Measurements from ENCODE around the gene TOMM70.
"Not testable (repeated sequence)": the region's sequence is repeated elsewhere in the genome, so short reads cannot be mapped to it uniquely, and the experiment has no call there.

Gene TOMM70

DNA sequence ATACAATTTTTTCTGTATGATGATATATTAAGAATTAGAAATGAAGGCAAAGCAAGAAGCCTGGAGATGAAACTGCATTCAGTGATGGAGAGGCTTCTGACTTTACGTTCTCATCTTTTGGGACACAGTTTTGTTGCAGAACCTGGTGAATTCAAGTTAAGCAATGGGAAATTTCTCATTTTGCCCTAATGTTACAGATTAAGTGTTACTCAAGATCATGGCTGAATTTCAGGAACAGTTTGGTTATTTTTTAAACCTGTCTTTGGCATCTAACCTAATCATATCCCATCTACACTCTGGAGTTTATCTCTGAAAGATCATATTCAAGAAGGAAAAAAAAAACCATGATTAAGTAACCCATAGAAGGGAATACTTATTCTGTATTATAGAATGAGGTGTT lies 60.4 kb downstream of the TOMM70 start:
- Histone ChIP-seq H3F3A (ENCODE audit: insufficient read depth, low read length) (no peaks in the 10 kb centered on the region), H3K9me2 (replicated peaks; ENCODE audit: insufficient read depth, low read length) (no peaks in the 10 kb centered on the region), H4K20me1 (ENCODE audit: insufficient read depth, low read length) (no peaks in the 10 kb centered on the region), H3K36me3 (replicated peaks; ENCODE audit: insufficient read depth, low read length) (no peaks in the 10 kb centered on the region; the same call in 1 of the 2 replicates), H3K27me3 (replicated peaks; ENCODE audit: insufficient read depth, low read length) (no peaks in the 10 kb centered on the region), H3K4me1 (ENCODE audit: low read length) (0 out of 2 replicates have a peak, but pooled peaks cover 1% of the 10 kb centered on the region), H3K4me3 (ENCODE audit: low read length) (no peak overlapping the region), H2AFZ (ENCODE audit: low read length) (no peak overlapping the region), H3K27ac (ENCODE audit: low read length) (no peak overlapping the region), H3K9me3 (replicated peaks; ENCODE audit: insufficient read depth, low read length) (no peaks in the 10 kb centered on the region), H3K4me2 (ENCODE audit: low read depth, low read length) (no peak overlapping the region), H3K9ac (ENCODE audit: low read length) (no peak overlapping the region), H3K79me2 (ENCODE audit: low read length) (0 out of 2 replicates have a peak, but pooled peaks cover 3% of the 10 kb centered on the region)
- TF ChIP-seq, protein P1, sequence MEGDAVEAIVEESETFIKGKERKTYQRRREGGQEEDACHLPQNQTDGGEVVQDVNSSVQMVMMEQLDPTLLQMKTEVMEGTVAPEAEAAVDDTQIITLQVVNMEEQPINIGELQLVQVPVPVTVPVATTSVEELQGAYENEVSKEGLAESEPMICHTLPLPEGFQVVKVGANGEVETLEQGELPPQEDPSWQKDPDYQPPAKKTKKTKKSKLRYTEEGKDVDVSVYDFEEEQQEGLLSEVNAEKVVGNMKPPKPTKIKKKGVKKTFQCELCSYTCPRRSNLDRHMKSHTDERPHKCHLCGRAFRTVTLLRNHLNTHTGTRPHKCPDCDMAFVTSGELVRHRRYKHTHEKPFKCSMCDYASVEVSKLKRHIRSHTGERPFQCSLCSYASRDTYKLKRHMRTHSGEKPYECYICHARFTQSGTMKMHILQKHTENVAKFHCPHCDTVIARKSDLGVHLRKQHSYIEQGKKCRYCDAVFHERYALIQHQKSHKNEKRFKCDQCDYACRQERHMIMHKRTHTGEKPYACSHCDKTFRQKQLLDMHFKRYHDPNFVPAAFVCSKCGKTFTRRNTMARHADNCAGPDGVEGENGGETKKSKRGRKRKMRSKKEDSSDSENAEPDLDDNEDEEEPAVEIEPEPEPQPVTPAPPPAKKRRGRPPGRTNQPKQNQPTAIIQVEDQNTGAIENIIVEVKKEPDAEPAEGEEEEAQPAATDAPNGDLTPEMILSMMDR (IDR thresholded peaks at IDR 0.05; ENCODE audit: low read length), result no peak
- TF ChIP-seq EZH2 (optimal IDR thresholded peaks at IDR 0.05; ENCODE audit: low read depth, low read length) (no peak), EZH2phosphoT487 (IDR thresholded peaks at IDR 0.05; ENCODE audit: low read length) (no peak)
- DNase-seq, result no peak

DNA sequence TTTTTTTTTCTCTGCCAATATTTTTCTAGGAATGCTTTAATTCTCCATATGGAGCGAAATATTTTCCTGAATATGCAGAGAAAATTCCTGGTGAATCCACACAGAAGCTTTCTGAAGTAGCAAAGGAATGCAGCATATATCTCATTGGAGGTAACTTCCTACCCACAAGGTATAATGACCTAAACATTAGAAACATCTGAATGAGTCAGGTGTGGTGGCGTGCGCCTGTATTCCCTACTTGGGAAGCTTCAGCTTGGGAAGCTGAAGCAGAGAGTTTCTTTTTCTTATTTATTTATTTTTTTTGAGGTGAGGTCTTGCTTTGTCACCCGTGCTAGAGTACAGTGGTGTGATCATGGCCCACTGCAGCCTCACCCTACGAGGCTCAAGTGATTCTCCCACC lies 61.1 kb downstream of the TOMM70 start:
- DNase-seq, result no peak
- no peak overlapping the region for H2AFZ ChIP-seq (ENCODE audit: low read length)
- 0 out of 2 replicates have a peak, but pooled peaks cover 4% of the 10 kb centered on the region for H3K4me1 ChIP-seq (ENCODE audit: low read length)
- no peaks in the 10 kb centered on the region for H3K9me3 ChIP-seq (replicated peaks; ENCODE audit: insufficient read depth, low read length)
- H3K4me2 ChIP-seq (ENCODE audit: low read depth, low read length), result no peak overlapping the region
- H3K27me3 ChIP-seq (replicated peaks; ENCODE audit: insufficient read depth, low read length), result no peaks in the 10 kb centered on the region
- TF ChIP-seq, protein P1 (IDR thresholded peaks at IDR 0.05; ENCODE audit: low read length), result no peak
- no peak for TF ChIP-seq EZH2phosphoT487 (IDR thresholded peaks at IDR 0.05; ENCODE audit: low read length)
- TF ChIP-seq EZH2 (optimal IDR thresholded peaks at IDR 0.05; ENCODE audit: low read depth, low read length), result no peak
- no peaks in the 10 kb centered on the region for H3K9me2 ChIP-seq (replicated peaks; ENCODE audit: insufficient read depth, low read length)
- H3K9ac ChIP-seq (ENCODE audit: low read length), result no peak overlapping the region
- H3K27ac ChIP-seq (ENCODE audit: low read length), result no peak overlapping the region
- H3K36me3 ChIP-seq (replicated peaks; ENCODE audit: insufficient read depth, low read length), result no peaks in the 10 kb centered on the region
- H3F3A ChIP-seq (ENCODE audit: insufficient read depth, low read length), result no peaks in the 10 kb centered on the region
- no peak overlapping the region for H3K4me3 ChIP-seq (ENCODE audit: low read length)
- no peaks in the 10 kb centered on the region for H4K20me1 ChIP-seq (ENCODE audit: insufficient read depth, low read length)
- H3K79me2 ChIP-seq (ENCODE audit: low read length), result 0 out of 2 replicates have a peak, but pooled peaks cover 3% of the 10 kb centered on the region

DNA sequence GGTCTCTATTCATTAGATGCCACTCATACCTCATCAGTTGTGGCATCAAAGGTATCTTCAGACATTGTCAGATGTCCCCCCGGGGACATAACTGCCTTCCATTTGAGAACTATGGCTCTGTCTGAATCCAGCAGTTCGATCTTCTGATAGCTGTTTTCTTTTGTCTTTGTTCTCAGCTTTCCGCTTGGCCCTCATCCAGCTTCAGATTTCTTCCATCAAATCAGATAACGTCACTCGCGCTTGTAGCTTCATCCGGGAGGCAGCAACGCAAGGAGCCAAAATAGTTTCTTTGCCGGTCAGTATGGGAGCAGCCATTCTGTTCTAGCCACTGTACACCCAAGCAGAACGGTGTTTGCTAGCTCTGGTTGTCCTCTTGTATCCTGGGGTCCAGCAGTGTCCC lies 62.0 kb downstream of the TOMM70 start:
- Histone ChIP-seq H3K4me2 (ENCODE audit: low read depth, low read length) (no peak overlapping the region), H3K36me3 (replicated peaks; ENCODE audit: insufficient read depth, low read length) (no peaks in the 10 kb centered on the region), H3K4me1 (ENCODE audit: low read length) (0 out of 2 replicates have a peak, but pooled peaks cover 4% of the 10 kb centered on the region), H4K20me1 (ENCODE audit: insufficient read depth, low read length) (no peaks in the 10 kb centered on the region), H3K9me2 (replicated peaks; ENCODE audit: insufficient read depth, low read length) (no peaks in the 10 kb centered on the region), H3K9me3 (replicated peaks; ENCODE audit: insufficient read depth, low read length) (no peaks in the 10 kb centered on the region), H3K27ac (ENCODE audit: low read length) (no peak overlapping the region), H3K4me3 (ENCODE audit: low read length) (no peak overlapping the region), H3K27me3 (replicated peaks; ENCODE audit: insufficient read depth, low read length) (no peaks in the 10 kb centered on the region), H3K79me2 (ENCODE audit: low read length) (0 out of 2 replicates have a peak, but pooled peaks cover 3% of the 10 kb centered on the region), H2AFZ (ENCODE audit: low read length) (no peak overlapping the region), H3F3A (ENCODE audit: insufficient read depth, low read length) (no peaks in the 10 kb centered on the region), H3K9ac (ENCODE audit: low read length) (no peak overlapping the region)
- no peak for DNase-seq
- TF ChIP-seq, protein P1 (IDR thresholded peaks at IDR 0.05; ENCODE audit: low read length), result no peak
- TF ChIP-seq EZH2 (optimal IDR thresholded peaks at IDR 0.05; ENCODE audit: low read depth, low read length), result no peak
- TF ChIP-seq EZH2phosphoT487 (IDR thresholded peaks at IDR 0.05; ENCODE audit: low read length), result no peak

DNA sequence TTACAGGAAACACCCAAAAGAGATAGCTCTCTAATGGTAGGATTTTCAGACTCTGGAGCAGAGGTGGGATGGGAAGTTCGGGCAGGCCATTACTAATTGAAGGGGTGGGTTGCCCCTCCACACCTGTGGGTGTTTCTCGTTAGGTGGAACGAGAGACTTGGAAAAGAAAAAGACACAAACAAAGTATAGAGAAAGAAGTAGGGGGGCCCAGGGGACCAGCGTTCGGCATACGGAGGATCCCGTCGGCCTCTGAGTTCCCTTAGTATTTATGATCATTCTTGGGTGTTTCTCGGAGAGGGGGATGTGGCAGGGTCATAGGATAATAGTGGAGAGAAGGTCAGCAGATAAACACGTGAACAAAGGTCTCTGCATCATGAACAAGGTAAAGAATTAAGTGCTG lies 64.7 kb downstream of the TOMM70 start:
- not testable (repeated sequence) for H3F3A ChIP-seq (ENCODE audit: insufficient read depth, low read length); H3K9me3 ChIP-seq (replicated peaks; ENCODE audit: insufficient read depth, low read length); H3K27me3 ChIP-seq (replicated peaks; ENCODE audit: insufficient read depth, low read length); H3K4me3 ChIP-seq (ENCODE audit: low read length); H3K79me2 ChIP-seq (ENCODE audit: low read length); H4K20me1 ChIP-seq (ENCODE audit: insufficient read depth, low read length); H3K27ac ChIP-seq (ENCODE audit: low read length); DNase-seq; H2AFZ ChIP-seq (ENCODE audit: low read length); H3K36me3 ChIP-seq (replicated peaks; ENCODE audit: insufficient read depth, low read length); H3K4me2 ChIP-seq (ENCODE audit: low read depth, low read length); H3K9ac ChIP-seq (ENCODE audit: low read length); H3K9me2 ChIP-seq (replicated peaks; ENCODE audit: insufficient read depth, low read length); H3K4me1 ChIP-seq (ENCODE audit: low read length)
